IPS-15b (cell line): Measurements from ENCODE around the gene PEX14.

Source experiments
- H3K27me3 ChIP-seq: one replicate; pipeline ENCODE4 v1.6.1; 2013; ENCODE audit warnings: low read length; ENCODE audit not compliant: control insufficient read depth, insufficient read depth
- H3K36me3 ChIP-seq: one replicate; pipeline ENCODE4 v1.6.1; 2013; ENCODE audit warnings: low read length; ENCODE audit not compliant: control insufficient read depth, insufficient read depth
- H3K4me1 ChIP-seq: one replicate; pipeline ENCODE4 v1.6.1; 2013; ENCODE audit warnings: mild to moderate bottlenecking, low read length; ENCODE audit not compliant: control insufficient read depth, insufficient read depth
- H3K4me3 ChIP-seq: one replicate; pipeline ENCODE4 v1.5.1; 2013; ENCODE audit warnings: low read depth, low read length
- H3K9ac ChIP-seq: one replicate; pipeline ENCODE4 v1.6.1; 2013; ENCODE audit warnings: low read depth, mild to moderate bottlenecking, low read length
- H3K9me3 ChIP-seq: one replicate; pipeline ENCODE4 v1.6.1; 2013; ENCODE audit warnings: mild to moderate bottlenecking, low read length; ENCODE audit not compliant: control insufficient read depth, insufficient read depth

The PEX14 gene

DNA sequence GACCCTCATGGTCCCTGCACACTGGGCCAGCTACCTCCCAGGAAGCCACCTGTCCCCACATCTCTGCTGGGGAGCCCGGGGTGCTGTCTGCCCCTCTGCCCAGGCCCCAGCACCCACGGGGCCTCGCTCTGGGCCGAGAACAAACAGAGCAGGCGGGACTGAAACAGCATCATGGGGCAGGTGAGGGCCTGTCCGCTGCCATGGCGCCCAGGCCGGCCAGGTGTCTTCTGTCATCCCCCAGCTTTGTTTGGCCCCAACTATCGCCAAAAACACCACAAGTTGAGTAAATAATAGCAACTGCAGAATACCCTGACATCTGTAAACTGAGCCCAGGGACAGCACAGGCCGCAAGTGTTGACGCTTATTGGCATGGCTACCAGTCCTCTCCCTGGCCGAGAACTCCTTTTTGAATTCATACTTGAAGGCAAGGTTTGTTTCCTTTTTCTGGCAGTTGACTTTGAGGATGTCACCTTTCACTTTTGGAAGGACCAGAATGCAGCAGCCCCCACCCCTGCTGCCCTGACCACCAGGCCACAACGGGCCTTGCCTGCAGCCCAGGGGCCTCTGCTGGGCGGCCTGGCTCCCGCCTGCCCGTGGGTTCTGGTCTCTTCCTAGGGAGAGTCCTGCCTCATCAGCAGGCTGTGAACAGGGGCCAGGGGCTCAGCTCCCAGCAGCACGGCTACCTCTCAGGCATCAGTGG, 169.0 kb downstream of the PEX14 start:
- Histone ChIP-seq H3K9me3 (no peaks in the 10 kb centered on the region), H3K9ac (no peak overlapping the region), H3K4me1 (no peaks in the 10 kb centered on the region), H3K27me3 (peaks cover 12% of the 10 kb centered on the region), H3K36me3 (peaks cover 6% of the 10 kb centered on the region), H3K4me3 (no peak overlapping the region)

DNA sequence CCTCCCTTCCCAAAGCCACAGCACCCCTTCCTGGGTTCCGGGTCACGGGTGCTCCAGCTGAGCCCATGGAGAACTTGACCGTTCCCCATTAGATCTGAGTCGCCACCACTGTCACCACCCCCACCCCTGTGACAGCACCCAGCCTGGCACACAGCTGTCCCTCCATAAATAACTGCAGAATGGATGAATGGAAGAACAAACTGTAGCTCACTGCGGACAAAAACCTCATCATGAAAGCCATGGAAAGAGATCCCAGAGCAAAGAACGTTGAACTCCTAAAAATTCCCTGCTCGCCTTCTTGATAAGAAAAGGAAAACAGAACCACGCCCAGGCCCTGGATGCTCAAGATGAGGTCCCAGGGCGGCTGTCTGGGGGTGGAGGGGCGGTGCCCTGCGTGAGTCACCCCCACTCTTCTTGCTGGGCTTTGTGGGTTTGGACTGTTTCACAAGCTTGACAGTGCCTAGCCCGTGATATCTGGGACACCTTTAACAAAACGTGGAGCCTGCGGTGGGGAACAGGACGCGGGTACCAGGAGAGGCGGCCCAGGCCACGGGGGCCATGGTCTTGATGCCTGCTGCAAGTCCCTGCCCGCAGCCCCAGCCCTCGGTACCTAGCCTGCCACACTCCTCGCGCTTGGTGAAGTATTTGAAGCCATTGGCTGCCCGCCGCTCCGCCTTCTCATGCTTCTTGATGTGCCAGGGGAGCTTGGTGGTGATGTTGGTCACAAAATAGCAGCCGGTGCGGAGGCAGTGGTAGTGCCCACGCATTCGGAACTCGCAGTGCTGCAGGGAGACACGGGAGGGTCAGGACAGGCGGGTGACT, 169.8 kb downstream of the PEX14 start:
- no peak overlapping the region for H3K9ac ChIP-seq

DNA sequence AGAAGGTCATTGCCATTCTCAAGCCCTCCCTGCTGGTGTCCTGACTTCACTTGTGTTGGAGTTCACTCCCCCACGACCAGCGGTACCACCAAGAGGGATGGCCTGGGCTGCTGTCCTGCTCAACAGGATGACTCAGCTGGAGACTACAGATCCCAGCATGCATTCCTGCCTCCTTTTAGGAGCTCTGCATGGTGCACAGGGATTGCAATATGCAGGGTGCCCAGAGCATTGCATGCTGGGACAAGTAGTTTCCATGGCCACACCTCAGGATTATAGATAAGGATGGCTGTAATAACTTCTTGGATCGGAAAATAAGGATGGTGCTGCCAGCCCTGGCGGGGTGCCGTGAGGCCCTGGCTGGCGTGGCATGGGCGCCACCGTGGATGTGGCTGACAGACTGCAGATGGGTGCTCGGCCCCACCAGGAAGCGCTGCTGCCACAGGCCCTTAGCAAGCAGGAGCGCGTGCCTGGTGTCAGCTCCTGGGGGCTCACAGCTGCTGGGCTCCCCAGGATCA, 171.7 kb downstream of the PEX14 start:
- peaks cover 3% of the 10 kb centered on the region for H3K27me3 ChIP-seq

More for the DNA sequence above, 169.8 kb downstream of the PEX14 start:
- Histone ChIP-seq H3K36me3 (peaks cover 4% of the 10 kb centered on the region), H3K9me3 (no peaks in the 10 kb centered on the region), H3K4me1 (no peaks in the 10 kb centered on the region), H3K4me3 (no peak overlapping the region), H3K27me3 (peaks cover 8% of the 10 kb centered on the region)

DNA sequence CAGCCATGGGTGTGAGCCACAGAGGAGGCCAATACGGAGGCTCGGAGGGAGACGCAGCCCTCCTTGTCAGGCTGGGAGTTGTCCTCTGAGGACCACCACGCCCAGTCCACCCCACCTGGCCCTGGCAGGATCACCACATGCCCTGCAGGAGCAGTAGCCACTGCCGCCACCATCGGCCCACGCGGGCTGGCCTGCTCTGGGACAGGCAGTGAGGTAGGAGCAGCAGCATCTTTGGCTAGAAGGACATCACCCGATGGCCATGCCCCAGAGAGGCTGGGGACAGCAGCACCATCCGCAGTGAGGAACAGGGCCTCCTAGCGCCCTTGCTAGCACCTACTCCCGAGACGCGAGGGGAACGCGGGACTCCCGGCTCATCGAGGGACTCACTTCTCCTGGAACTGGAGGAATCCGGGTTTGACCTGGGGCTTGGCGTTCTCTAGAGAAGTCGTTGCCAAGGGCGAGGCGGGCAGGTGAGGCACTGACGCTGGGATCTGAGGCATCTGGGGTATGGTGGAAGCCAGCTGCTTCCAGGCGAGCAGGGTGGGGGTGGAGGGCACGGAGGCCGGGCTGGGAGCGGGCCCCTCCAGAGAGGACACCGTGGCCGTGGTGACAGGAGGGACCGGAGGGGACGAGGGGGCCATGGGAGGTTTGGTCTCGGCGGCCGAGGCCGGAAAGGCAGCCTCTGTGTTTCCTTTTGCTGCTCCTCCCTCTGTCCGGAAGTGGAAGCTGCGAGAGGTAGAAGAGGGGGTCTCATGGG, 172.8 kb downstream of the PEX14 start:
- no peaks in the 10 kb centered on the region for H3K4me1 ChIP-seq

More for the DNA sequence above, 171.7 kb downstream of the PEX14 start:
- Histone ChIP-seq H3K9me3 (no peaks in the 10 kb centered on the region), H3K4me3 (no peak overlapping the region), H3K9ac (no peak overlapping the region), H3K4me1 (no peaks in the 10 kb centered on the region), H3K36me3 (peaks cover 3% of the 10 kb centered on the region)

DNA sequence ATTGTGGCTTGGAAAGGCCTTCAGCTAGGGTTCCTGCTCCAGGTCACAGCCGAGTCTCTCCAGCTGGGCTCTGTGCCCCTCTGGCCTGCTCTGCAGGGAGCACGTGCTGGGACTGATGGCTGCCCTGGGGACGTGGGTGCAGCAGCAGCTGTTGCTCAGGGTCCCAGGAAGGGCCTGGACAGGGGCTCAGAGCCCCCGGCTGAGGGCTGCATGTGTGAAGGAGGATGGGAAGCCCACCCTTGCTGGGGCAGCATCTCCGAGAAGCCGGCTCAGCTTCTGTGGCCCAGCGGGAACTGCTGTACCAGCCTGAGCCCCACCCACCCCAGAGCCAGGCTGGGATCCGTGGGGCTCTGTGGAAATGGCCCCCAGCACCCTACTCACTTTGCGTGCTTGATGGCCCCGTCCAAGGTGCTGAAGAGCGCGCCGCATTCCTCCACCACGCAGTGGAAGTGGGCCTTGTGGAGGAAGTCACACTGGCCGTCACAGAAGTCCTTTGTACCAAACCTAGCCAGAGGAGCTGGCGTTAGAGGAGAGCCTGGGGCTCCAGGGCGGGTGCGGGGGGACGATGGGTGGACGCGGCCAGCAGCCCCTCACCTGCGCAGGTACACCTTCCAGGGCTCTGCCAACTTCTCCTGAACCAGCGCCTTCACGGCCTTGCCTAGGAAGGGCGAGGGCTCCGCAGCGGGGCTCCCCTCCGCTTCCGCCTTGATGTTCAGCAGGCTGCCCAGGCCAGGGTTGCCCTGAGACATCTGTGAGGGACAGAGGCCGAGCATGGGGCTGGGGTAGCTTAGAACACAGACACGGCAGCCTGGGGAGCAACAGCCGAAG, 174.2 kb downstream of the PEX14 start:
- H3K4me1 ChIP-seq = no peaks in the 10 kb centered on the region
- H3K36me3 ChIP-seq = peaks cover 3% of the 10 kb centered on the region
- no peak overlapping the region for H3K9ac ChIP-seq
- H3K27me3 ChIP-seq = peaks cover 3% of the 10 kb centered on the region
- H3K9me3 ChIP-seq = no peaks in the 10 kb centered on the region
- H3K4me3 ChIP-seq = no peak overlapping the region

More for the DNA sequence above, 172.8 kb downstream of the PEX14 start:
- Histone ChIP-seq H3K36me3 (peaks cover 3% of the 10 kb centered on the region), H3K27me3 (peaks cover 3% of the 10 kb centered on the region), H3K4me3 (no peak overlapping the region), H3K9ac (no peak overlapping the region), H3K9me3 (no peaks in the 10 kb centered on the region)

DNA sequence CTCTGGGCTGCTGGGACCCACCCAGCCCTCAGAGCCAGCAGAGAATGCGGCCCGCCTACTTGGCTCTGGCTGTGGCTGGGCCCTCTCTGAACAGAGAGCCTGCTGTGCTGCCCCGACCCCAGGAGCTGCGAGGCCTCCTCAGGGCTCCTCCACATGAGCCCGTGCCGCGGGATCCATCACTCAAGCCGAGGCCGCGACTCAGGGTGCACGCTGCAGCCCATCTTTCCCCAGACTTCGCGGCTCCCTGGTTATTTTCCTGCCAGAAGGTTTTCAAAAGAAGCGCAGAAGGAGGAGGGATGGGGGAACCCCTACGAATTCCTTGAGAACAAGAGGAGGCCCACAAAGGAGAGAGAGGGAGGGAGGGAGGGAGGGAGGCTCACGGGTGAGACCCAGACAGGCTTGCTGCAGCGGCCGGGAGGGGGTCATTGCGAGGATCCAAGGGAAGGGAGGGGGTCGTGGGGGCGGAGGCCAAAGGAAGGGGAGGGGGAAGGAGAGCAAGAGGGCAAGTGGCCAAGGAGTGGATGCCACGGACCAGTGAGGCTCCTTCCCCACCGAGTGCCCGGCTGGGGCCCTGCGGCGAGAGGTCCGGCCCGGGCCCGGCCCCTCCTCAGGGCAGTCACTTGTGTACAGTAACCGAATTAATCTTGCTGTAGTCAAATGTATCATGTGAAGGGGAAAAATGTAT, 174.9 kb downstream of the PEX14 start:
- H3K9ac ChIP-seq = no peak overlapping the region
- H3K27me3 ChIP-seq = peaks cover 3% of the 10 kb centered on the region
- no peaks in the 10 kb centered on the region for H3K9me3 ChIP-seq
- H3K4me1 ChIP-seq = no peaks in the 10 kb centered on the region
- H3K36me3 ChIP-seq = peaks cover 3% of the 10 kb centered on the region
- H3K4me3 ChIP-seq = peak overlapping the region; percentile 18

DNA sequence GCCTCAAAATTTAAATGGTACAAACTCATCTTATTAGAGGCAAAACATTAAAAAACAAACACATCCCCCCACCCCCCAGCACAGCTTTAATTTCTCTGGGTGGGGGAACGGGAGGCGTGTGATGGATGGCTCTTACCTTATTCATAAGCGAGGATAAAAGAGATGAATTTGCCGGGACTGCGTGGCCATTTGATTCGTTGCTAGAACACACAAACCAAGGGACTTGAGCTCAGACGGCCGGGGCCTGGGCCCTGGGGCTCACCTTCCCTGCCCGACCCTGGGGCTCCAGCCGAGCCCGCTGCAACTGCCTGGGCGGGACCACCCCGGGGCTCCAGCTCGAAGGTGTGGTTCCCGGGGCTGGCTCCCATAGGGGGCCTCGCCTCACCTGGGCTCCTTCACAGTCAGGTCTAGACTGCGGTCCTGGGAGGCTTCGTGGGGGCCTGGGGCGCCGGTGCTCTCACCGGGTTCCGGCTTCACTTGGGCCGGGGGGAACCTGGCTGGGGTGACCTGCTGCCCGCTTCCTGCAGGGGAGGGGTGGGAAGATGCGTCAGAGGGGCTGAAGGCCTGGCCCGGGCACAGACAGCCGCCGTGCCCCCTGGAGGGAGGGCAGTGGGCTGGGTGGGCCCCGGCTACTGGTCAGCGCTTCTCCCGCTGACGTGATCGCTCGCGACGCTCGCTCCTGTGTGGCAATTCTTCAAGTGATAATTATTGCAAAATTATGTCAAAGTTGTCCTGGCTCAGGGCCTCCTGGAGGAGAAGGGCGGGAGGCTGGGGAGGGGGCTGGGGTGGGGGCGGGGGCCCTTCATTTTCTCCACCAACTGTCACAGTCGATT, 176.0 kb downstream of the PEX14 start:
- Histone ChIP-seq H3K9ac (no peak overlapping the region), H3K9me3 (no peaks in the 10 kb centered on the region), H3K4me3 (no peak overlapping the region), H3K27me3 (peaks cover 3% of the 10 kb centered on the region), H3K36me3 (peaks cover 3% of the 10 kb centered on the region), H3K4me1 (no peaks in the 10 kb centered on the region)

DNA sequence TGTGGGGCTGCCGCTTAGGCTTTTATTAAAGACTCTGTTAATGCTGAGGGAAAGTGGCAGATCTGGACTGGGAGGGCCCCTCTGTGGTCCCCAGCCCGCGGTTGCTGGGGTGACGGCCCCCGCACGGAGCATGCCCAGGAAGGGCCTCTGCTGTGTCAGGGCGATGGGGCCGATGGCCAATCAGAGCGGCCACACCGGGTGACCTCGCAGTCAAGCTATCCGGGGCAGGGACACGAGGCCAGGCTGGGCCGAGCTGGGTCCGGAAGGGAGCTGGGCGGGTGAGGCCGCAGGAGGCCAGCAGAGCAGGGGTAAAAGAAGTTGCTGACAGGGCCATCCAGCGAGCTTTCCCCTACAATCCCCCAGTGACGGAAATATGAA, 176.6 kb downstream of the PEX14 start:
- H3K36me3 ChIP-seq = peaks cover 3% of the 10 kb centered on the region
- H3K9me3 ChIP-seq = no peaks in the 10 kb centered on the region
- H3K4me1 ChIP-seq = no peaks in the 10 kb centered on the region
- H3K9ac ChIP-seq = no peak overlapping the region
- peaks cover 3% of the 10 kb centered on the region for H3K27me3 ChIP-seq
- H3K4me3 ChIP-seq = no peak overlapping the region

DNA sequence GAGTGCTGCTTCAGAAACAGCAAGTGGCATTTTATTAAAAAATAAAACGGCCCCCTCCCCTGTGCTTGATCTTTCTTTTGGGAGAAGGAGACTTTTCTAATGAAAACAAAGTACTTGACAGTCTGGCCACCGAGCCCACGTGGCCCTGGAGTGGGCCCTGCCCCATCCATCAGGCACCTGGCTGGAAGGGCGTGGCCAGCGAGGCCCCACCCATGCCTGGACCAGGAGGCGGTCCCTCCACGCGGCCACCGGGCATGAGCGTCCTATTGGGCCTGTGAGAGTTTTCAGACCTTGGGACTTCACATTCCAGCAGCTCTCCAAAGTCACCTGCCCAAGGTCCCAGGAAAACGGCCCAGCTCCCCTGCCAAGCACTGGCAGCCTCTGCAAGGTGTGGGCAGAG, 177.0 kb downstream of the PEX14 start:
- Histone ChIP-seq H3K9ac (no peak overlapping the region), H3K27me3 (peaks cover 3% of the 10 kb centered on the region), H3K9me3 (no peaks in the 10 kb centered on the region), H3K4me3 (no peak overlapping the region), H3K4me1 (no peaks in the 10 kb centered on the region), H3K36me3 (peaks cover 3% of the 10 kb centered on the region)

DNA sequence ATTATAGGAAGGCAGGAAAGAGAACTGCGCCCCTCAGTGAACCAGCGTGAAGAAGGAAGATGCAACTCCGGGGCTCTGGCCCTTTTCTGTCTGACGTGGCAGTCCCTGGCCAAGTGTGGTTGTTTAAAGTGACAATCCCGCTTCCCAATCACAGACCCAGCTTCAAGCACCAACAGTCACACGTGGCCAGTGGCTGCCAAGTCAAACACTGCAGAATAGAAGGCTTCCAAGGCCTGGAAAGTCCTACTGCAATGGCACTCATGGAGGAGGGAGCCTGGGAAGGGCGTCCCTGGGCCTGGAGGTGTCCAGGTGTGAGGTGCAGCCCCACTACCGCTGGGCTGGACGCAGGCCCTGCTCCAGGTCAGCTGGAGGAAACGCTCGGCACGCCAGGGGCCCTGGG, 177.9 kb downstream of the PEX14 start:
- Histone ChIP-seq H3K4me3 (no peak overlapping the region), H3K4me1 (no peaks in the 10 kb centered on the region), H3K9me3 (no peaks in the 10 kb centered on the region), H3K27me3 (peaks cover 3% of the 10 kb centered on the region), H3K9ac (no peak overlapping the region), H3K36me3 (peaks cover 3% of the 10 kb centered on the region)
